ES-I3 (cell line): ENCODE measurements around the gene BBS2.

Experiments used
- H3K36me3 ChIP-seq: 2 replicates; pipeline ENCODE4 v1.6.1; 2013; ENCODE audit warnings: mild to moderate bottlenecking, low read length, control low read depth, moderate library complexity; ENCODE audit not compliant: insufficient read depth
- H3K4me1 ChIP-seq: 2 replicates; pipeline ENCODE4 v1.6.1; 2013; ENCODE audit warnings: mild to moderate bottlenecking, control low read depth, low read length; ENCODE audit not compliant: insufficient read depth
- H3K9ac ChIP-seq: 2 replicates; pipeline ENCODE4 v1.6.1; 2013; ENCODE audit warnings: low read depth, mild to moderate bottlenecking, low read length, moderate library complexity
- H3K9me3 ChIP-seq: 2 replicates; pipeline ENCODE4 v1.6.1; 2013; ENCODE audit warnings: mild to moderate bottlenecking, low read length, moderate library complexity; ENCODE audit not compliant: control insufficient read depth, insufficient read depth

The BBS2 gene

GRCh38 chr16:56542039-56542438 is 22.2 kb upstream of the BBS2 start:
- H3K36me3 ChIP-seq: no peaks in the 10 kb centered on the region

GRCh38 chr16:56539656-56540055 is 19.8 kb upstream of the BBS2 start:
- Histone ChIP-seq H3K9ac (no peak overlapping the region), H3K9me3 (no peaks in the 10 kb centered on the region), H3K4me1 (no peaks in the 10 kb centered on the region), H3K36me3 (no peaks in the 10 kb centered on the region)

More at GRCh38 chr16:56542039-56542438, 22.2 kb upstream of the BBS2 start:
- no peak overlapping the region for H3K9ac ChIP-seq
- no peaks in the 10 kb centered on the region for H3K9me3 ChIP-seq
- 0 out of 2 replicates have a peak, but pooled peaks cover 5% of the 10 kb centered on the region for H3K4me1 ChIP-seq

- Histone ChIP-seq H3K9me3 (no peaks in the 10 kb centered on the region), H3K36me3 (no peaks in the 10 kb centered on the region), H3K9ac (no peak overlapping the region), H3K4me1 (no peaks in the 10 kb centered on the region)
These were observed 18.5 kb upstream of the BBS2 start for GRCh38 chr16:56538331-56538730.

GRCh38 chr16:56534847-56535383 is 15.1 kb upstream of the BBS2 start:
- Histone ChIP-seq H3K9ac (no peak overlapping the region), H3K36me3 (no peaks in the 10 kb centered on the region), H3K9me3 (no peaks in the 10 kb centered on the region), H3K4me1 (no peaks in the 10 kb centered on the region)

GRCh38 chr16:56532714-56533113 is 12.9 kb upstream of the BBS2 start:
- Histone ChIP-seq H3K9ac (no peak overlapping the region), H3K36me3 (no peaks in the 10 kb centered on the region), H3K4me1 (no peaks in the 10 kb centered on the region), H3K9me3 (no peaks in the 10 kb centered on the region)

GRCh38 chr16:56530872-56531271 is 11.0 kb upstream of the BBS2 start:
- Histone ChIP-seq H3K36me3 (no peaks in the 10 kb centered on the region), H3K9ac (no peak overlapping the region), H3K9me3 (no peaks in the 10 kb centered on the region), H3K4me1 (no peaks in the 10 kb centered on the region)

DNA sequence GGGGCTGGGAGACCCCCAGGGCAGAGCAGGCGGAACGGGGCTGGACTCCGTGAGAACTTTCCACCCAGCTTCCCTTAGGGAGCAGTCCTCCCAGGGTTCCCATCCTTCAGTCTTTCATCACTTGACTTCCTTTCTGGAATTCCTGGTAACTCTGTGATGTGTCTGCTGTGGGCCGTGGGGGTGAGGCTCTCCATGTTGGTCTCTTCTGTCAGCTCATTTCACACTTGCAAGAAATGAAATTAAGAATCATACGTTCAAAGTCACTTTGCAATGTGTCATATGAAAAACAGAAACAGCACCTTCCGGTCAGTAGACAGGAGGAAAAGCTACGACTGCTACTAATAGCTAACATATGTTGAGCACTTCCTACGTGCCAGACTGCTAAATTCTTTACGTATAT is 5.4 kb upstream of the BBS2 start:
- no peaks in the 10 kb centered on the region for H3K9me3 ChIP-seq
- peaks cover 3% of the 10 kb centered on the region for H3K4me1 ChIP-seq
- H3K9ac ChIP-seq: no peak overlapping the region

GRCh38 chr16:56520251-56520577 is 390 bp upstream of the BBS2 start:
- H3K4me1 ChIP-seq: peaks cover 10% of the 10 kb centered on the region
- no peaks in the 10 kb centered on the region for H3K9me3 ChIP-seq
- peak overlapping the region; percentile 92; the same call in 1 of the 2 replicates for H3K9ac ChIP-seq
- H3K36me3 ChIP-seq: no peaks in the 10 kb centered on the region

More for the DNA sequence above, 5.4 kb upstream of the BBS2 start:
- no peaks in the 10 kb centered on the region for H3K36me3 ChIP-seq

DNA sequence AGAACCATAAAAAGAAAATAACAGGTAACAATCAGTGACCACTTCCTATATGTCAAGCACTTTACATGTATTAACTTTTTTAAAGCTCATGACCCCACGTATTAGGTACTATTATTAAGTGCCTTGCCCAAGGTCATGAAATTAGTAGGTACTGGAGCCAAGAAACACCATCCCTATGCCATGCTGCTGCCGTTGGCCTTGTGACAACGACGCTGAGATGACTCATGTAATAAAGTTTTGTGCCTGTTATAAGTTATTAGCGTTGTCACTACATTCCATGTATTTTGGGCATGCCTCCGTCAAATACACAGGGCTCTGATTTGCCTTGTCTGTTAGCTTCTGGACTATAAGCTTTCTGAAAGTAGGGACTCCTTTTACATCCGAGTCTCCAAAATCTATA is 1.4 kb downstream of the BBS2 start:
- no peak overlapping the region for H3K9ac ChIP-seq
- peaks cover 10% of the 10 kb centered on the region for H3K4me1 ChIP-seq
- H3K36me3 ChIP-seq: no peaks in the 10 kb centered on the region
- H3K9me3 ChIP-seq: no peaks in the 10 kb centered on the region

- H3K36me3 ChIP-seq: no peaks in the 10 kb centered on the region
- peaks cover 10% of the 10 kb centered on the region for H3K4me1 ChIP-seq
- H3K9me3 ChIP-seq: no peaks in the 10 kb centered on the region
- no peak overlapping the region for H3K9ac ChIP-seq
These were observed 2.6 kb downstream of the BBS2 start for GRCh38 chr16:56517206-56517605.

GRCh38 chr16:56515665-56516064 is 4.2 kb downstream of the BBS2 start:
- Histone ChIP-seq H3K9me3 (no peaks in the 10 kb centered on the region), H3K9ac (no peak overlapping the region), H3K36me3 (no peaks in the 10 kb centered on the region), H3K4me1 (peaks cover 10% of the 10 kb centered on the region)

DNA sequence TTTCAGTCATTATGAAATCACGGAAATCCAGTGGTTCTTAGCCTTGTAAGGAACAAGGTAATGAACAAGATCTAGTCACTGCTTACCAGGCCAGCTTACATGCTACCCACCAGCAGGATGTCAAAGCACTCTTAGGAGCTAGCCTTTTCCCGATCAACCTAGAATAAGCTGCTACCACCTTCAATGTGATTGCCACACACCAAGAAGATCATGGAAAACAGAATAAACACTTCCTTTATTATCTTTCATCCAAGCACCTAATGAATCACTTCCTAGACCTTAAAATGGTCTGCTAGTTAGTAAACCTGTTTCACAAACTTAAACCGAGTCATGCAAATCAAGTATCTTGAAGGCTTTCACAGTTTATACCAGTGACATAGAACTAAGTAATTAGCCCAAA is 5.0 kb downstream of the BBS2 start:
- no peak overlapping the region for H3K9ac ChIP-seq
- H3K9me3 ChIP-seq: no peaks in the 10 kb centered on the region
- H3K36me3 ChIP-seq: no peaks in the 10 kb centered on the region
- peaks cover 6% of the 10 kb centered on the region; the same call in 1 of the 2 replicates for H3K4me1 ChIP-seq

DNA sequence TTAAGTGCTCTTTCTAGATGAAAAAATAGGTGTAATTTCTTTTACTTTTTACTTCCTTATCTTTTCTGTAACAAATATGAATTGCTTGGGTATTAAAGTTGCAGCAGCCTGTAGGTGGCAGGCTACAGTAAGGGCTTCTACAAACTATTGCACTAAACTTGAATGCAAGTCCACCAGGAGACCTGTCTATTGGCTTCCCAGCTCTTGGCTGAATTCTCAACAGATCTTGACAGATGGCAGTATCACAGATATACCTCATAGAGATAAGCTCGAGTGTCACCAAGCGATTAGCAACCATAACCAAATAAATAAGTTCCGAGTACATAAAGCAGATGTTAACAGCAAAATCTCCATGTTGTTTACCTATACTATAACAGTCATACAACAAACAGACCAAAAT is 5.9 kb downstream of the BBS2 start:
- H3K9me3 ChIP-seq: no peaks in the 10 kb centered on the region
- peaks cover 6% of the 10 kb centered on the region; the same call in 1 of the 2 replicates for H3K4me1 ChIP-seq
- H3K9ac ChIP-seq: no peak overlapping the region; the same call in 1 of the 2 replicates
- H3K36me3 ChIP-seq: no peaks in the 10 kb centered on the region

- no peak overlapping the region for H3K9ac ChIP-seq
- no peaks in the 10 kb centered on the region for H3K9me3 ChIP-seq
- no peaks in the 10 kb centered on the region; the same call in 1 of the 2 replicates for H3K36me3 ChIP-seq
- peaks cover 6% of the 10 kb centered on the region; the same call in 1 of the 2 replicates for H3K4me1 ChIP-seq
These were observed 6.7 kb downstream of the BBS2 start for GRCh38 chr16:56513091-56513490.

- no peak overlapping the region for H3K9ac ChIP-seq
- peaks cover 6% of the 10 kb centered on the region; the same call in 1 of the 2 replicates for H3K4me1 ChIP-seq
- H3K9me3 ChIP-seq: no peaks in the 10 kb centered on the region
- no peaks in the 10 kb centered on the region; the same call in 1 of the 2 replicates for H3K36me3 ChIP-seq
These were observed 7.8 kb downstream of the BBS2 start for GRCh38 chr16:56512025-56512424.
